ENCODE results near the gene DLG4. TPM values are rescaled to one million over a fixed set of nuclear protein-coding genes. Genes with fewer than 3 reads are reported as not detected.

The DLG4 gene
- total RNA-seq, 1 donor from 2014 or later, result 45.6 TPM

GRCh38 chr17:7235693-7236665, 16.3 kb upstream of the DLG4 start:
- Histone ChIP-seq H2AFZ (ENCODE audit: low read depth, low read length) (no peak overlapping the region), H3K4me2 (ENCODE audit: low read length) (peak overlapping the region; percentile 91), H3K36me3 (ENCODE audit: insufficient read depth, low read length) (peaks cover 30% of the 10 kb centered on the region), H3K9ac (ENCODE audit: low read length) (peak overlapping the region; percentile 96), H3K27me3 (ENCODE audit: insufficient read depth, low read length) (no peaks in the 10 kb centered on the region), H3K27ac (ENCODE audit: low read depth, low read length) (peak overlapping the region; percentile 24), H3K4me1 (ENCODE audit: insufficient read depth, low read length) (peaks cover 46% of the 10 kb centered on the region), H3K4me3 (ENCODE audit: insufficient read depth, low read depth, low read length) (no peak overlapping the region), H3K79me2 (ENCODE audit: insufficient read depth, low read length) (peaks cover 90% of the 10 kb centered on the region), H3K9me3 (ENCODE audit: insufficient read depth, low read depth, low read length) (no peaks in the 10 kb centered on the region), H4K20me1 (ENCODE audit: insufficient read depth, low read length) (peaks cover 47% of the 10 kb centered on the region)
- FAIRE-seq, result no peak
- peak overlapping the region; percentile 69 for H3K27ac Mint-ChIP-seq (ENCODE audit: unreplicated experiment)
- DNase-seq (ENCODE audit: low read depth), result peak; percentile 40
- no peak for TF ChIP-seq CTCF (IDR thresholded peaks at IDR 0.05; ENCODE audit: insufficient read depth, low read depth, low read length)
- no peak for TF ChIP-seq EZH2 (IDR thresholded peaks at IDR 0.05; ENCODE audit: insufficient read depth, low read length)
- H3K36me3 Mint-ChIP-seq (ENCODE audit: low read depth, unreplicated experiment), result peaks cover 21% of the 10 kb centered on the region
- no peaks in the 10 kb centered on the region for H3K9me3 Mint-ChIP-seq (ENCODE audit: unreplicated experiment)
- peaks cover 47% of the 10 kb centered on the region for H3K4me1 Mint-ChIP-seq (ENCODE audit: low read depth, unreplicated experiment)
- H3K4me3 Mint-ChIP-seq (ENCODE audit: unreplicated experiment), result peak overlapping the region; percentile 85
- H3K27me3 Mint-ChIP-seq (ENCODE audit: low read depth, unreplicated experiment), result no peaks in the 10 kb centered on the region

- no peak for FAIRE-seq
- H3K27ac Mint-ChIP-seq (ENCODE audit: unreplicated experiment), result peak within 1 kb of the TSS; percentile 96
- H4K20me1 ChIP-seq (ENCODE audit: insufficient read depth, low read length), result peaks cover 57% of the 10 kb centered on the region
- peak; percentile 83 for DNase-seq (ENCODE audit: low read depth)
- peak within 1 kb of the TSS; percentile 95 for H3K4me3 Mint-ChIP-seq (ENCODE audit: unreplicated experiment)
- H2AFZ ChIP-seq (ENCODE audit: low read depth, low read length), result no peak within 1 kb of the TSS
- H3K9ac ChIP-seq (ENCODE audit: low read length), result peak within 1 kb of the TSS; percentile 92
- H3K4me3 ChIP-seq (ENCODE audit: insufficient read depth, low read depth, low read length), result peak within 1 kb of the TSS; percentile 79
- peaks cover 93% of the 10 kb centered on the region for H3K79me2 ChIP-seq (ENCODE audit: insufficient read depth, low read length)
- H3K9me3 Mint-ChIP-seq (ENCODE audit: unreplicated experiment), result peaks cover 1% of the 10 kb centered on the region
- peak within 1 kb of the TSS; percentile 76 for H3K27ac ChIP-seq (ENCODE audit: low read depth, low read length)
- H3K36me3 ChIP-seq (ENCODE audit: insufficient read depth, low read length), result peaks cover 20% of the 10 kb centered on the region
- peaks cover 21% of the 10 kb centered on the region for H3K36me3 Mint-ChIP-seq (ENCODE audit: low read depth, unreplicated experiment)
- peak within 1 kb of the TSS; percentile 91 for H3K4me2 ChIP-seq (ENCODE audit: low read length)
- H3K27me3 ChIP-seq (ENCODE audit: insufficient read depth, low read length), result no peaks in the 10 kb centered on the region
- peaks cover 33% of the 10 kb centered on the region for H3K4me1 ChIP-seq (ENCODE audit: insufficient read depth, low read length)
- H3K9me3 ChIP-seq (ENCODE audit: insufficient read depth, low read depth, low read length), result no peaks in the 10 kb centered on the region
- H3K4me1 Mint-ChIP-seq (ENCODE audit: low read depth, unreplicated experiment), result peaks cover 38% of the 10 kb centered on the region
- TF ChIP-seq CTCF (IDR thresholded peaks at IDR 0.05; ENCODE audit: insufficient read depth, low read depth, low read length) (no peak), EZH2 (IDR thresholded peaks at IDR 0.05; ENCODE audit: insufficient read depth, low read length) (no peak)
- no peaks in the 10 kb centered on the region for H3K27me3 Mint-ChIP-seq (ENCODE audit: low read depth, unreplicated experiment)
These were observed 14.7 kb upstream of the DLG4 start, which contains the start of gene DVL2 for GRCh38 chr17:7234083-7234951. Gene DVL2 (minus strand): TSS chr17:7234517. CDS start chr17:7234262, 255 bp downstream.
